HL-60 (cell line): ENCODE data around the gene CTNNA1.

Source experiments
- GABPA ChIP-seq: IDR thresholded peaks from 2 replicates; pipeline ENCODE4 v1.6.1; 2012; ENCODE audit warnings: low read depth
- POLR2AphosphoS5 ChIP-seq: IDR thresholded peaks from 2 replicates; pipeline ENCODE4 v1.6.1; 2012; ENCODE audit warnings: low read depth
- TF ChIP-seq, protein P1 (sequence below): IDR thresholded peaks from one replicate; pipeline ENCODE4 v1.5.1; 2011; ENCODE audit warnings: low read length, control low read depth, inconsistent platforms; ENCODE audit not compliant: insufficient read depth
- TF ChIP-seq, protein P2 (sequence below): IDR thresholded peaks from 2 replicates; pipeline ENCODE4 v1.6.1; 2012; ENCODE audit warnings: low read depth; ENCODE audit not compliant: insufficient replicate concordance

DNA sequence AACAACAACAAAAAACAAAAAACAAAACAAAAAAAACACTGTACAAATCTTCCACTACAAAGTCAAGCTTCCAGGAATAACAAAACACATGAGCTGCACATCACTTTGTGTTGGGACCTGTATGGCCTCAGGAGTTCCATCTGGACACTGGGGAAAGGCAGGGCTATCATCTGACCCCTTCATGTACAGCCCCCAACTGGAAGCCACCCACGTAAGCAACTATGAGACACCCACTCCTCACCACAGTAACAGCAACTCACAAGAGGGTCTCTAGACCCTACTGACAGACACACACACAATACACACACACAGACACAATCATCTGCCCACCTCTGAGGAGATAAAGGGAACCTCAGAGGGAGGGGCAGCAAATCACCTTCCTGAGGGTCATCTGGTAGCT, 203.6 kb downstream of the CTNNA1 start:
- TF ChIP-seq, protein P1, sequence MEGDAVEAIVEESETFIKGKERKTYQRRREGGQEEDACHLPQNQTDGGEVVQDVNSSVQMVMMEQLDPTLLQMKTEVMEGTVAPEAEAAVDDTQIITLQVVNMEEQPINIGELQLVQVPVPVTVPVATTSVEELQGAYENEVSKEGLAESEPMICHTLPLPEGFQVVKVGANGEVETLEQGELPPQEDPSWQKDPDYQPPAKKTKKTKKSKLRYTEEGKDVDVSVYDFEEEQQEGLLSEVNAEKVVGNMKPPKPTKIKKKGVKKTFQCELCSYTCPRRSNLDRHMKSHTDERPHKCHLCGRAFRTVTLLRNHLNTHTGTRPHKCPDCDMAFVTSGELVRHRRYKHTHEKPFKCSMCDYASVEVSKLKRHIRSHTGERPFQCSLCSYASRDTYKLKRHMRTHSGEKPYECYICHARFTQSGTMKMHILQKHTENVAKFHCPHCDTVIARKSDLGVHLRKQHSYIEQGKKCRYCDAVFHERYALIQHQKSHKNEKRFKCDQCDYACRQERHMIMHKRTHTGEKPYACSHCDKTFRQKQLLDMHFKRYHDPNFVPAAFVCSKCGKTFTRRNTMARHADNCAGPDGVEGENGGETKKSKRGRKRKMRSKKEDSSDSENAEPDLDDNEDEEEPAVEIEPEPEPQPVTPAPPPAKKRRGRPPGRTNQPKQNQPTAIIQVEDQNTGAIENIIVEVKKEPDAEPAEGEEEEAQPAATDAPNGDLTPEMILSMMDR, result no peak
- TF ChIP-seq GABPA, result no peak
- TF ChIP-seq POLR2AphosphoS5, result no peak
- TF ChIP-seq, protein P2, sequence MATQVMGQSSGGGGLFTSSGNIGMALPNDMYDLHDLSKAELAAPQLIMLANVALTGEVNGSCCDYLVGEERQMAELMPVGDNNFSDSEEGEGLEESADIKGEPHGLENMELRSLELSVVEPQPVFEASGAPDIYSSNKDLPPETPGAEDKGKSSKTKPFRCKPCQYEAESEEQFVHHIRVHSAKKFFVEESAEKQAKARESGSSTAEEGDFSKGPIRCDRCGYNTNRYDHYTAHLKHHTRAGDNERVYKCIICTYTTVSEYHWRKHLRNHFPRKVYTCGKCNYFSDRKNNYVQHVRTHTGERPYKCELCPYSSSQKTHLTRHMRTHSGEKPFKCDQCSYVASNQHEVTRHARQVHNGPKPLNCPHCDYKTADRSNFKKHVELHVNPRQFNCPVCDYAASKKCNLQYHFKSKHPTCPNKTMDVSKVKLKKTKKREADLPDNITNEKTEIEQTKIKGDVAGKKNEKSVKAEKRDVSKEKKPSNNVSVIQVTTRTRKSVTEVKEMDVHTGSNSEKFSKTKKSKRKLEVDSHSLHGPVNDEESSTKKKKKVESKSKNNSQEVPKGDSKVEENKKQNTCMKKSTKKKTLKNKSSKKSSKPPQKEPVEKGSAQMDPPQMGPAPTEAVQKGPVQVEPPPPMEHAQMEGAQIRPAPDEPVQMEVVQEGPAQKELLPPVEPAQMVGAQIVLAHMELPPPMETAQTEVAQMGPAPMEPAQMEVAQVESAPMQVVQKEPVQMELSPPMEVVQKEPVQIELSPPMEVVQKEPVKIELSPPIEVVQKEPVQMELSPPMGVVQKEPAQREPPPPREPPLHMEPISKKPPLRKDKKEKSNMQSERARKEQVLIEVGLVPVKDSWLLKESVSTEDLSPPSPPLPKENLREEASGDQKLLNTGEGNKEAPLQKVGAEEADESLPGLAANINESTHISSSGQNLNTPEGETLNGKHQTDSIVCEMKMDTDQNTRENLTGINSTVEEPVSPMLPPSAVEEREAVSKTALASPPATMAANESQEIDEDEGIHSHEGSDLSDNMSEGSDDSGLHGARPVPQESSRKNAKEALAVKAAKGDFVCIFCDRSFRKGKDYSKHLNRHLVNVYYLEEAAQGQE, result no peak
